Breast epithelium (tissue), 4 donors: ENCODE results near the gene CTTNBP2. TPM values are rescaled to one million over a fixed set of nuclear protein-coding genes. Genes with fewer than 3 reads are reported as not detected.

Experiments
- DNase-seq, 2 donors: peaks; one replicate each; pipeline ENCODE4 v3.0.0-alpha.2; 2019; ENCODE audit warnings: low spot score in 2 of 2
- H3K27ac ChIP-seq, 2 donors: fragments of 200-600 bp; sonication (generic) in 1 of 2; one replicate each; pipeline ENCODE4 v1.5.1; 2016 to 2019; ENCODE audit warnings: mild to moderate bottlenecking in 1 of 2
- H3K27me3 ChIP-seq, 2 donors: fragments of 200-600 bp; sonication (generic) in 1 of 2; one replicate each; pipeline versions ENCODE4 v1.5.1 to v1.6.0; 2017 to 2019; ENCODE audit warnings: control low read depth in 1 of 2, mild to moderate bottlenecking in 1 of 2
- H3K36me3 ChIP-seq: fragments of 200-600 bp; one replicate; pipeline ENCODE4 v1.5.1; 2019
- H3K4me1 ChIP-seq, 2 donors: fragments of 200-600 bp; sonication (generic); one replicate each; pipeline ENCODE4 v1.5.1; 2016 to 2019; ENCODE audit warnings: control low read depth in 1 of 2
- H3K4me3 ChIP-seq, 3 donors: fragments of 200-600 bp; sonication (generic); 1 replicate in 2 of 3; 2 replicates in 1 of 3; pipeline ENCODE4 v1.5.1; 2016 to 2019; ENCODE audit warnings: mild to moderate bottlenecking in 3 of 3, moderate library complexity in 2 of 3
- H3K9me3 ChIP-seq, 2 donors: fragments of 200-600 bp; sonication (generic) in 1 of 2; one replicate each; pipeline ENCODE4 v1.5.1; 2016 to 2019; ENCODE audit warnings: control low read depth in 1 of 2
- CTCF ChIP-seq, 3 donors: fragments of 450-650 bp; IDR thresholded peaks; one replicate each; pipeline ENCODE4 v1.5.1; 2016 to 2017; ENCODE audit warnings: antibody characterized with exemption in 3 of 3, mild to moderate bottlenecking in 3 of 3, moderate library complexity in 3 of 3
- POLR2A ChIP-seq: fragments of 450-650 bp; IDR thresholded peaks from one replicate; pipeline ENCODE4 v1.6.1; 2016; ENCODE audit warnings: antibody characterized with exemption, mild to moderate bottlenecking, moderate library complexity
- POLR2AphosphoS5 ChIP-seq, 3 donors: sonication (generic); formaldehyde crosslinking; IDR thresholded peaks; one replicate each; pipeline ENCODE4 v1.6.1; 2017; ENCODE audit warnings: antibody characterized with exemption in 3 of 3
- intact Hi-C: fragments of 100-400 bp; cut with DNase I; formaldehyde crosslinking; loops from one replicate; pipeline ENCODE4 v1.15.1; 2023; ENCODE audit warnings: low total_unique reads
- total RNA-seq, 3 donors: library from RNA; depleted of rRNA; stranded (reverse); fragments of >200 nt; gene quantifications; one replicate each; pipeline ENCODE4 v1.1.0, GENCODE V29; 2016

The CTTNBP2 gene
- total RNA-seq, 3 donors from 2014 or later: 8.8 to 37.0 (median 13.8) TPM

DNA sequence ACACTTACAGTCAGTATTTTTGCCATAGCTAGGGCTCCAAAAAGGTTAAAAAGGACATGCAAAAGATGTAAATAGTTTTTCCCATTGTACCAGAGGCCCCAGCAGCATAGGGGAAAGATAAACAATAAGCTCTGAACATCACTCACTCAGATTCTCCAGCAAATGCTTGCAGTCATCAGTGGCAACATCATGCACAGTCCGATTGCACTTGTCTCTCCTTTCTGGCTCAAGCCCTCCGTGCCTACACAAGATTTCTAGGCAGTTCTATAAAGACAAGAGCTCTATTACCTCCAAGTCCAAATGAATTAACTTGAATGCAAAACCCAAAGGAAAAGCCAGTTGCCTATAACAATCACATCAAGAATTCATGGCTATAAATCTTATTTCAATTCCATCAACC is 106.3 kb downstream of the CTTNBP2 start:
- DNase-seq: no peak

GRCh38 chr7:117764031-117764430 is 109.2 kb downstream of the CTTNBP2 start:
- Histone ChIP-seq H3K36me3 (no peaks in the 10 kb centered on the region), H3K27me3 (no peaks in the 10 kb centered on the region), H3K27ac (no peak overlapping the region), H3K4me3 (no peak overlapping the region), H3K4me1 (no peaks in the 10 kb centered on the region), H3K9me3 (no peaks in the 10 kb centered on the region)
- no peak for TF ChIP-seq POLR2A
- no peak for TF ChIP-seq POLR2AphosphoS5 (IDR thresholded peaks at IDR 0.05)
- no peak for TF ChIP-seq CTCF (IDR thresholded peaks at IDR 0.05)
- DNase-seq: no peak
- intact Hi-C loops: loop anchor here (1.0 kb wide), 1 partner anchor 10 kb away; no protein-coding TSS in a partner anchor

More for the DNA sequence above, 106.3 kb downstream of the CTTNBP2 start:
- Histone ChIP-seq H3K4me3 (no peak overlapping the region), H3K4me1 (no peaks in the 10 kb centered on the region), H3K27ac (no peak overlapping the region), H3K9me3 (no peaks in the 10 kb centered on the region), H3K27me3 (no peaks in the 10 kb centered on the region), H3K36me3 (no peaks in the 10 kb centered on the region)
- intact Hi-C loops: no loop called here
- TF ChIP-seq CTCF (IDR thresholded peaks at IDR 0.05) (no peak), POLR2AphosphoS5 (IDR thresholded peaks at IDR 0.05) (no peak), POLR2A (no peak)

DNA sequence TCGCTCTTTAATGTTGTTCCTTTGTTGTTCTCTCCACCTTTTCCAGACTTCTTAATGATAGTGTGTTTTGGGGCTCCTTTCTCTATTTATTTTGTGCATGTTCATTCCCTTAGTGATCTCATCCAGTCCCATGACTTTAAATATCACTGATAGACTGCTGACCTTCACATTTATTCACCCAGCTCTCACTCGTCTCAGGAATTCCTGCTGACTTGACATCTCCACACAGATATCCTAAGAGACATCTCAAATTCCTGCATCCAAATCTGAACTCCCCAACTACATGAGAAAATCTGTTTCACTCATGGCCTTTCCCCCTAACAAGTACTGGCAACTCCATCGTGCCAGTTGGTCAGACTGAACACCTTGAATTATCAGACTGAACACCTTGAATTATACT is 111.2 kb downstream of the CTTNBP2 start:
- Histone ChIP-seq H3K4me1 (no peaks in the 10 kb centered on the region), H3K27me3 (no peaks in the 10 kb centered on the region), H3K27ac (no peak overlapping the region), H3K9me3 (no peaks in the 10 kb centered on the region), H3K36me3 (no peaks in the 10 kb centered on the region), H3K4me3 (no peak overlapping the region)
- intact Hi-C loops: no loop called here
- TF ChIP-seq POLR2AphosphoS5 (IDR thresholded peaks at IDR 0.05) (no peak), CTCF (IDR thresholded peaks at IDR 0.05) (no peak), POLR2A (no peak)
- DNase-seq: no peak

DNA sequence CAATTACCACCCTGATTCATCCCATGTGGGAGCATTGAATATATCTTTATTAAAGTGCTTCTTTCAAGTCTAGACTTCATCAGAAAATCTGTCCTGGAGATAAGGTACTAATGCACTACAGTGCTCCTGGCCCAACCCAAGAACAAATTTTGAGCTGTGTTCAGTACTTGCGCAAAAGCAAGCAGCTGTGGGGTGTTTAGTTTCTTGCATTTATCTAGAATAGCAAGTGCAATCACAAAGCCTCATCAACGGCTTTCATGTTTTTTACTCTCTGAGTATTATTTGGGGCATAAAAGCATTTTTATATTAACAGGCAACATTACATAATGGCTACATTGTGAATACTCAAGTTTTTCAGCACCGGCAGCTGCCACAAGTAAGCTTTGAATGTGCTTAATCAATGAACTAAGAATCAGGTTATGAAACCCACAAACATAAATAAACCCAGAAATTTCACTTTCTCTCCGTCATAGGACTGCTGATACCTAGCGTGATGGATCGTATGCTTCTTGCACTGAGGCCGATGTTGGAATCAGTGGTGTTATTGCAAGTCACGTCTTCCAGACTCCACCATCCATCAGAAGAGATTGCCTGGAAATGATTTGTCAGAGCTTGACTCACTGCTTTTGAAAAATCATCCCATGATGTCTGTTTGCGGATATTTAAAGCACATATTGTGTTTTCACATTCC is 113.1 kb downstream of the CTTNBP2 start:
- H3K4me1 ChIP-seq: no peaks in the 10 kb centered on the region

More for the DNA sequence above, 113.1 kb downstream of the CTTNBP2 start:
- no peaks in the 10 kb centered on the region for H3K27me3 ChIP-seq
- DNase-seq: no peak
- intact Hi-C loops: no loop called here
- H3K27ac ChIP-seq: no peak overlapping the region
- TF ChIP-seq POLR2AphosphoS5 (IDR thresholded peaks at IDR 0.05): no peak
- TF ChIP-seq POLR2A: no peak
- no peak for TF ChIP-seq CTCF (IDR thresholded peaks at IDR 0.05)
- no peaks in the 10 kb centered on the region for H3K9me3 ChIP-seq
- no peaks in the 10 kb centered on the region for H3K36me3 ChIP-seq
- no peak overlapping the region for H3K4me3 ChIP-seq
